Caki2 (cell line): ENCODE measurements around the gene NNT. TPM values are rescaled to one million over a fixed set of nuclear protein-coding genes. Genes with fewer than 3 reads are reported as not detected.
"Not testable (repeated sequence)": the region's sequence is repeated elsewhere in the genome, so short reads cannot be mapped to it uniquely, and the experiment has no call there.

Experiments used
- DNase-seq: peaks from one replicate; pipeline ENCODE4 v3.0.0-alpha.2; 2015; ENCODE audit warnings: low read depth
- in situ Hi-C: cut with HindIII; loops from 2 replicates; pipeline ENCODE4 v1.10.0; 2016; ENCODE audit warnings: low sequenced_read_pairs, low pct_unique_long_range_greater_than_20kb, mixed read lengths
- total RNA-seq: library from RNA; depleted of rRNA; stranded (reverse); fragments of >200 nt; shearing (Covaris generic); gene quantifications from 2 replicates; pipeline ENCODE4 v1.2.3, GENCODE V29; 2014; ENCODE audit warnings: low replicate concordance; rRNA removed

NNT gene
- 32.5 and 86.3 TPM in 2 replicates for total RNA-seq

DNA sequence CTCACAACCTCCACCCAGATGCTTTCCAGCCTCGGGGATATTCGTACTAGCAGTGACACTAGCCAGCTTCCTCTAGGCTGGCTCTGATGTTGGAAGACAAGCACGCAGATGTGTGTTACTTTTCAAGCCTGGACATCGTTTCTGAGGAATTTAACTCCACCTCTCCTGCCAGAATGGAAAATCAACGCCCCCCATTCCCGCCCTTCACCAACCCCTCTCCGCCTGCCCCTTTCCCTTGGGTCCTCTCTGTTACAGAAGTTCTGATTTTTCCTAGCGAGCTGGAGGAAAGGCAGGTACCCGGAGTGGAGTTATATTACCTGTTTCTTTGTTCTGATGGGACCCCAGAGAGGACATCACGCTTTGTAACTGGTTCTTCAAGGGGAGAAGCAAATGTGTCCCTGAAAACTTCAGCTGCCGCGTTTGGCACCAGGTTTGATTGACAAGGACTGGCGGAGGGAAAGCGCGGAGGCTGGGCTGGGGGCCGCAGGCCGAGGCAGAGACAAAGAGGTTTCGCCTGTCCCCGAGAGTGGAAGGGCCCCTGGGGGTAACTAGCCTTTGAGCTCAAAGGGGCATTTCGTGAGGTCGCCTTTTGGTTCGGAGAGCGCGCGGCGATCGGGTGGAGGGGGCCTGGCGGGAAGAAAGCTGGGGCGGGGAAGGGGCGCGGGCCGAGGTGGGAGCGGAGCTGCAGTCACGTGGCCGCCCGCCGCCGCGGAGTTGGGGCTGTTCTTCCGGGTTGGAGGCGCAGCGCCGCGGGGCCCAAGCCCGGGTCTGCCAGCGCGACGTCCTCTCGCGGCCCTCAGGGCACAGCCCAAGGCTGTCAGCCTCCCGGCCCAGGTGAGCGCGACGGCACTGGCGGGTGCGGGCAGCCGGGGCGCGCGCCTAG is at the start of gene NNT:
NNT (plus strand) TSS at position 720 of the 883 bp plus-strand sequence. CDS start 6,016 bp downstream, outside the sequence.
- peak; percentile 62 for DNase-seq
- in situ Hi-C loops, result no loop called here

DNA sequence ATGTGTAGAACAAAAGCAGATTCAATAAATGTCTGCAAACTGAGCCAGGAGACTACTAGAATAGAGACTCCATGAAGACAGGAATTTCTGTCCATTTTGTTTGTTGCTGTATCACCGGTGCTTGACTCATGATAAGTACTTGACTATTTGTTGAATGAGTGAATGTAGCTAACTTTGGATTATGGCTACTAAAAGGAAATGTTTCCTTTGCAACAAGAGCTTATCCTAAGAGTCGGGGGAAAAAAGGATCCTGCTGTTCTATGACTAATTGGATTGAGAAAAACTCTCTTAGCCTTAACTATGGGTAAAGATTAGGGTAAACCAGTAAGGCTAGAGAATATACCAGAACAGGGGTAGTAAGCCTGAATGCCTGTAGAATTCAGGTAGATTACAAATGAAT is 49.6 kb upstream of the NNT start:
- in situ Hi-C loops, result no loop called here
- no peak for DNase-seq

DNA sequence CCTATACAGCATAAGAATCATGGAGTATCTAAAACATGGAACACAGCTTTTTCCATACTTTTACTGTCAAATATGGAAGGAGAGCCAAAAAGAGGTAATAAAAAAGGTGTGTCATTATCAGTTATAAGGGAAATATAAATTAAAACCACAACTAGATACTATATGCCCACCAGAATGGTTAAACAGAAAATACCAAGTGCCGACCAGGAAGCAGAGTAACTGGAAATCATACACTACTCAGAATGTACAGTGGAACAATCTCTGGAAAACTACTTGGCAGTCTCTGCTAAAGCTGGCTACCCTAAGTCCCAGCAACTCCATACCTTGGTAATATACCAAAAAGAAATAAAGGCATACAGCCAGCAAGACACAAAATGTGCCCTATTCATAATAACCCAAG is 48.5 kb upstream of the NNT start:
- no peak for DNase-seq
- in situ Hi-C loops, result no loop called here

DNA sequence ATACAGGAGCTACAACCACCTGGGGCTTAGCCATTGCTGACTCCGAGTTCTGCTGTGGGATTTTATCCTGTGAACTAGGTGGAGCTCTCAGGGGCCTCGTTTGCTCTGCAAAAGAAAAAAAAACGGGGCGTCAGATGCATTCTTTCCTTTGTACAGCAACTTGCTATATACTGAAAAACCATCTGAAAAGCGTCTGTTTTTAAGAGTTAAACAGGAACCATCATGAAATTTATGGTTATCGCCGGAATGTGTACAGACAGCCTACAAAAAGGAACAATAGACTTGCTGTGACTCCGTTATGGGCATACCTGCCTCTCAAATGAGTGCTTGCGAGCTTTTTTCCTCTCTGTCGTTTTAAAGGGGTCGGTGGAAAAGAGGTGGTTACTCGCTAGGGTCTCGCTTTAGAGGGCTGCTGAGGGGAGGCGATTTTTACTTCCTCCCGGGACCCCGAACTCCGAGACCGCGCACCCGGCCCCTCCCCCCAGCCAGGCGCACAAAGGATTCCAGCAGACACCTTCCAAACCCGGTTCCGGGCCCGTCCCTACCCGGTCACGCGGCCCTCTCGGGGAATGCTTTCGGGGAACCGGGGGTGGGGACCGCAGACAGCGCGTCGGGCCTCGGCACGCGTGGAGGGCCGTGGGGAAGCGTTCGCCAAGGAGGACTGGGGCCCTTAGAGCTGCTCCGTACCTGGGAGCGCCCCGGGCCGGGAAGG is 46.9 kb upstream of the NNT start:
- peak; percentile 62 for DNase-seq
- in situ Hi-C loops, result no loop called here

DNA sequence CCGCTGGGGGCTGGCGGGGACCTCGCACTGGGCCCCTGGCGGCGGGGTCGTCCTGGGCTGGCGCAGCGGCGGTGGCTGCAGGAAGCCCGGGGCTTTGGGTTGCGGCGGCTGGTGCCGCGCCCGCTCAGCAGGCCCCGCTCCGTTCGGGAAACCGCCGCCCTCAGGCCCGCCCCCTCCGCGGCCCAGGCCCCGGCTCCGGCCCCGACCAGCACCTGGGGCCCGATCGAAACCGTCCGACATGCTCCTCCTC is 46.4 kb upstream of the NNT start:
- DNase-seq, in situ Hi-C loops: not testable (repeated sequence)

DNA sequence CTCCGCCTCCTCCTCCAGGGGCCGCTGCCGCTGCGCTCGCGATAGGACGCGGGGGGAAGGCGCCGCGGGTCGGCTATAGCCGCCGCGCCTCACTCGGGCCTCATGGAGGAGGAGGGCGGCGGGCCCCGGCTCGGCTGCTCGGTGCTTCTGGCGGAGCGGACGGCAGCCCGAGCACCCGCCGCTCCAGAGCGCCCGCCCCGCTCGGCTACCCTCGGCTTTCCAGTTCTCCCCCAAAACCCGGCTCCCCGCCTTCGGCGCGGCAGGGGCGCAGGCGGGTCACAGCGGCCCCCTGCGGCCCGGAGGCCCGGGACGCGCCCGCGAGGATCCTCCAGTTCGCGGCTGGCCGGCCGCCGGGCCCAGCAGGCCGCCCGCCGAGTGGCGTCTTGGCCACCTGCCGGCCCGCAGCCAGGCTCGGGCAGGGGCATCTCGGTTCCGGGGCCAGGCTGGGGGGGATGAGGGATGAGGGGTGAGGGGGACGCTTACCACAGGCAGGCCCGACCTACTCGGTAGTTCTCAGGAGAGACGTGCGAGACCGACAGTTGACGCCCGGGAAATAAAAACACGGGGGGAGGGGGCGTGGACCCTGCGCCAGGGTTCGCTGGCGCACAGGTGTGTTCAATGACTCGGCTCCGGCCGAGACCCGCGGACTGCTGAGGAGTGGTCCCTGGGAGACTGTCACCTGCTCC is 46.0 kb upstream of the NNT start, which contains the start of gene PAIP1:
PAIP1 (minus strand) TSS at position 221 of the 686 bp plus-strand sequence. CDS start 231 bp downstream, outside the sequence.
- peak; percentile 90 for DNase-seq
- in situ Hi-C loops, result no loop called here

DNA sequence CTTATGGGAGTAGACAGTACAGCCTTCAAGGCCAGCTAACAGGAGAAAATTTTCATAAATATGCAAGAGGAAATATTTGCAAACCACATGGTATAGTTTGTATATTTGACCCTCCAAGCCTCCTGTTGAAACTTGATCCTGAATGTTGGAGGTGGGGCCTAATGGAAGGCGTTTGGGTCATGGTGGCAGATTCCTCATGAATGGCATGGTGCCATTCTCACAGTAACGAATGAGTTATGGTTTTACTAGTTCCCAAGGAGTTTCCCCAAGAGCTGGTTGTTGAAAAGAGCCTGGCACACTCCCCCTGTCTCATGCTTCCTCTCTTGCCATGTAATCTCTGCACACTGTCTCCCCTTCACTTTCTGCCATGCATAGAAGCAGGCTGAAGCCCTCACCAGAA is 42.9 kb upstream of the NNT start:
- in situ Hi-C loops, result no loop called here
- DNase-seq, result peak; percentile 68

DNA sequence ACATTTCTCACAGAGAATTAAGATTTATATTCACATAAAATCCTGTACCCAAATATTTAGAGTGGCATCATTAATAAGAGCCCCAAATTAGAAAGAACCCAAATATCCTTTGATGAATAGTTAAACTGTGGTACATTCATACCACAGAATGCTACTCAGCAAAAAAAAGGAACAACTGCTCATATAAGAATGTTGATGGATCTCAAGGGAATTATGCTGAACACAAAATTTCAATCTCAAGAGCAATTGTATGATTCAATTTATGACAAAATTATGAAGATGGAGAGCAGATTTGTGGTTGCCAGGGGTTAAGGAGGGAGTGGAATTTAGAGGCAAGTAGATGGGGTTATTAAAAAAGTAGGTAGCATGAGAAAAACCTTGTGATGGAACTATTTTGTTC is 41.6 kb upstream of the NNT start:
- DNase-seq, result no peak
- in situ Hi-C loops, result no loop called here

DNA sequence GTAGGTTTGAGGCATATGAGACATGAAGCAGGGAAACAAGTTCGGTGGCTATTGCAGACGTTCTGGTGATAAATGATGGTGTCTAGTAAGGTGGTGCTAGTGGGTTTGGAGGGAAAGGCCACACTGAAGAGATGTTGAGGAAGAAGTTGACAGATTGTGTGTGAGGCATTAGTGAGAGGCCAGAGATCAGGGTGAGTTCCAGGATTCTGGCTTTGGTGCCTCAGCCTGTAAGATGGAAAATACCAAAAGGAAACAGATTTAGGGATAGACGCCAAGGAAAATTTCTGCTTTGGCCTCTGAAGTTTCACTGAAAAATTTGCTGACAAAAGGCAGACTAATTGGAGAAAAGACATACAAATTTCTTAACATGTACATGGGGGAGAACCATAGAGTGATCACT is 39.7 kb upstream of the NNT start:
- no peak for DNase-seq
- in situ Hi-C loops, result no loop called here

DNA sequence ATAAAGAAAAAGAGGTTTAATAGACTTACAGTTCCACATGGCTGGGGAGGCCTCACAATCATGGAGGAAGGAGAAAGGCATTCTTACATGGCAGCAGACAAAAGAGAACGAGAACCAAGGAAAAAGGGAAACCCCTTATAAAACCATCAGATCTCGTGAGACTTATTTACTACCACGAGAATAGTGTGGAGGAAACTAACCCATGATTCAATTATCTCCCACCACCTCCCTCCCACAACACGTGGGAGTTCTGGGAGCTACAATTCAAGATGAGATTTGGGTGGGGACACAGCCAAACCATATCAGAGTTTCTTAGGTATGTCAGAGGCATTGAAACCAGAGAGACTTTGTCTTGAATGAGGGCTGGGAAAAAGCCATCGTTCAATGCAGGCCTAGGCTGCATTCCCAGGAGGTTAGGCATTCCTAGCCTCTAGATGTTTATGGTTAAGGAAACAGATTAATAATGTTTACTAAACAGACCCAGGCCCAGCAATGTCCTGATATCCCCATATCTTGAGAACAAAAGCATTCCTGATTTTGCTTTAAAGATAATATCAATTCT is 38.6 kb upstream of the NNT start:
- no peak for DNase-seq
- in situ Hi-C loops, result no loop called here

DNA sequence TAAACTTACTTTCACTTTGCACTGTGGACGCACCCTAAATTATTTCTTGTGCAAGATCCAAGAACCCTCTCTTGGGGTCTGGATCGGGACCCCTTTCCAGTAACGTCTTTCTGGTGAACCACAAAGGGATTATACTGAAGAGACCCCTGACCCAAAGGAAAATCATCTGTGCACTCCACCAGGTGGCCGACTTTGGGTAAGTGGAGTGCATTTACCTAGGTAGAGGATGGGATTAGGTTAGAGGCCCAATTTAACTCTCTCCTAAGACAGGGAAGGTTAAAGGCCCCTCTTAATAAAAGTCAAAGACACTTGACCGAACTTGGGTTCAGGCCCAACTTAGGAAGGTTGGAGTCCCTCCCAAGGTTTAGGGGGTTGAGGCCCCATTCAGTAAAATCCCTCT is 37.9 kb upstream of the NNT start:
- in situ Hi-C loops, result no loop called here
- DNase-seq, result no peak

DNA sequence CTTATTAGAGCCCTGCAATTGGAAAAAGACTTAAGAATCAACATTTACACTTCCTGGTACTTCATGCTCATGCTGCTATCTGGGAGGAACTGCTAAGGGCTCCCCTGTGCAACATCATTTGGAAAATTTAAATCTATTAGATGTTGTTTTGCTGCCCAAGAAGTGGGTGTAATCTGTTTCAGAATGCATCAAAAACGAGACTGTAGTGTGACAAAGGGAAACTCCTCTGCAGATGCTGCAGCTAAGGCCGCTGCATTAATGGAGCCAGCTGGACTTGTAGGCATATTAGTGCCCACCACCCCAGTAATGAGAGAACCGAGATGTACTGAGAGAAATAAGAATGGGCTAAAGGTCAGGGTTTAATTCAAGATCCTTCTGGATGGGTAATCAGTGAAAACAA is 35.0 kb upstream of the NNT start:
- in situ Hi-C loops, result no loop called here
- DNase-seq, result no peak

DNA sequence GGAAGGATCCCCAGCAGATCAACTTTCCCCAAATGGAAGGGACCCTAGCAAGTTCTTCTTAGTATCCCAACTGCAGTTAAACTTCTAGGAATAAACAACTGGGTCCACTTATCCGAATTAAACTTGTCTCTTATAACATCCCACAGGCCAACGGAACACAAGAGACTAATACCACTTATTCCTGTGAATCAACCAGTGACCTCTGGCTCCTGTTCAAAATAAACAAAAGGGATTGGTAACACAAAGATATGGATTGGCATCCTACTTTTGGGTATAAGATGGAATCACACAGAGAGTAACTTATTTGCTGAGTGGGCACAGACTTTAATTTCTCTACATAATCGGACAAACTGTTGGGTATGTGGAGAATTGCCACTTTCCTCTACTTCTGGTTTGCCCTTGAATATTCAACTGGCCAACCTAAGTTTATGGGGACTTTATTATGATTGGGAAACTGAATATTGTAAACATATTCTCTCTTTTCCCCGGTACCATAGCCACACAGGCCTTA is 33.7 kb upstream of the NNT start:
- no peak for DNase-seq
- in situ Hi-C loops, result no loop called here

DNA sequence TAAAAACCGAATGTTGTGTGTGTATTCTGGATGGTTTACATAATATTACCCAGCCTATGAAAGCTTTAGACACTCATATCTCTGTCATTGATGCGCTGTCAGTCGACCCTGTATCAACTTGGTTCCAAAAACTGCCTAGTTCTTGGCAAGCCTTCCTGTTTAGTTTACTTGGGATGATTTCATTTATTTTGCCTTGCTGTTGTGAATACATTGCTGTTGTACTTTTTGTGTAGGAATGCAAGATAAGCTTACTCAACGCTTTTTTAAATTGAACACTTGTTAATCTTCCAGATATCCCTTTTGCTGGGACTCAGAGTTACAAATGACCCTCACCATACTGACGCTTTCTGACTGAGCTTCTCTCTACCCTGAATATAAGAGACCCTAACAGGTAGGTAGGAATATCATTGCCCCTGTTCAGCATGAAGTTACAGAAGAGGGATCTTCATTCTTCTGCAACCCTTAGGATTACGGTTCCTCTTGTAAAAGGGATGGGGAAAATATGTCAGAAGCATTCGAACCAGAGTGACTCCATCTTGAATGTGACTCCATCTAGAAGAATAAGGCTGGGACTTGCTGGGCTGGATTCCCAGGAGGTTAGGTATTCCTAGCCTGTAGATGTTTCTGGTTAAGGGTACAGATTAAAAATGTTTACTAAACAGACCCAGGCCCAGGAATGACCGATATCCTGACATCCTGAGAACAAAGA is 32.4 kb upstream of the NNT start:
- in situ Hi-C loops, result no loop called here
- no peak for DNase-seq

DNA sequence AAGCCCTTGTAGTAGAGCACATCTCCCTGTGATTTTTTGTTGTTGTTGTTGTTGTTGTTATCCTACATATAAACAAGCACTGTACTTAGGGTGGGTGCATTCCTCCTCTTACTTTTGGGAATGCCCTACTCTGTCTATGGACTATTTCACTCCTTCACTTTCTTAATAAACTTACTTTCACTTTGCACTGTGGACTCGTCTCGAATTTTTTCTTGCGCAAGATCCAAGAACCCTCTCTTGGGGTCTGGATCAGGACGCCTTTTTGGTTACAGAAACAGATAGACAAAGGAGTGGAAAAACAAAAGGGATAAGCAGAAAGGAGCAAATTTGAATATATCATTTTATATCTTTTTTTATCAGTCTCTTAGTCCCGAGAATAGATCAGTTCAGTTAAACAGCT is 31.7 kb upstream of the NNT start:
- in situ Hi-C loops, result no loop called here

DNA sequence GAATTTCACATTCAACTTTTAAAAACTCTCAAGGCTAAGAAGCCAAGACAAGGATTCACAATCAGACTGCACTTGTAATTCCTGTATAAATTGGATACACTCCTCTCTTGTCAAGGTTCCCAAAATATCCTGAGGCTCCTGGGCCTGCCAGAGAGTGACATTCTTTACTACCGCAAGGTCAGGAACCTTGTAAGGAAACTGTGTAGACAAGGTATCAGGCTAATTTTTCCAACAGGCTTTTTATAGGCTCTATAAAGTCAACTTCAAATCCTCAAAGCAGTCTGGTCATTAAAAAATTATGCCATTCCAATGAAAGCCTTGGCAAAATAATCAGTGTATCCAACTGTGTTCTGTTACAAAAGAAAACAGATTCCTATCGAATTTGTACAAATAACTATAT is 30.6 kb upstream of the NNT start:
- no peak for DNase-seq
- in situ Hi-C loops, result no loop called here

More for the DNA sequence above, 31.7 kb upstream of the NNT start:
- no peak for DNase-seq

DNA sequence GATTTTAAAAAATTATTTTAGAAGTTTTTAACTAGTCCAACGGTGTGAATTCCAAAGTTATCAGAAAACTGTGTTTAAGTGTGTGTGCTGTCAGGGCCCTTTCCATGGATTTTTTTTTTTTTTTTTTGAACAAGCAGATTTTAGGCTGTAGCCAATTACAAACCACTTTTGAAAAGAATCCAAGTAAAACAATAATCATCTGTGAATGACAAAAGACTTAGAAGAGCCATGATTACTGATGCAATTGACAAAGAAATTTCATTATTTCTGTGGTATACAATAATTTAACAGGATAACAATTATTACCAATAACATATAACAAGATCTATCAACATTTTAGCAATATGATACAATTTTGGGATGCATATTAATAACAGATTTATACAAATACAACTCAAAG is 29.9 kb upstream of the NNT start:
- in situ Hi-C loops, result no loop called here
- no peak for DNase-seq
